ENCODE measurements around the gene TBC1D9B.
"Not testable (repeated sequence)": the region's sequence is repeated elsewhere in the genome, so short reads cannot be mapped to it uniquely, and the experiment has no call there.

TBC1D9B gene

DNA sequence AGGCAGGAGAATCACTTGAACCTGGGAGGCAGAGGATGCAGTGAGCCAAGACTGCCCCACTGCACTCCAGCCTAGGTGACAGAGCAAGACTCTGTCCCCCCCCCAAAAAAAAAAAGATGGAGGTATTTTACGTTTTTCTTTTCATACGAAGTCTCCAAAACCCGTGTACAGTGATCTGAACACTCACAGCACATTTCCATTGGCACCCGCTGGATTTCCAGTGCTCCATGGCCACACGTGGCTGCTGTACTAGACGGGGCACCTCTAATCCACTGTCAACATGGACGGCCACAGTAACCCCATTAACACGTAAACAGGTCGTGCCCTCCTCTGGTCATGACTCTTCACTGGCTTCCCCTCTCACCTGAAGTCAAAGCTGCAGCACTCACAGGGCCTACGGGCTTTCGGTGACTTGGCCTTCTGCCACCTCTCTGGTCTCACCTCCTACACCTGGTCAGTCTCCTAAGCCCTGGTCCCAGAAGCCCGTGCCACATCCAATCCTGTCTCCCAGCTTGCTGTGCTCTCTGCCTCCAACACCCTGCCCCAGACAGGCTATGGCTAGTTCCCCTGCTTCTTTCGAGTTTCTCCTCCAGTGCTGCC, 22.1 kb downstream of the TBC1D9B start:
- no peak for DNase-seq (ENCODE audit: low read depth in 2 of 2)

DNA sequence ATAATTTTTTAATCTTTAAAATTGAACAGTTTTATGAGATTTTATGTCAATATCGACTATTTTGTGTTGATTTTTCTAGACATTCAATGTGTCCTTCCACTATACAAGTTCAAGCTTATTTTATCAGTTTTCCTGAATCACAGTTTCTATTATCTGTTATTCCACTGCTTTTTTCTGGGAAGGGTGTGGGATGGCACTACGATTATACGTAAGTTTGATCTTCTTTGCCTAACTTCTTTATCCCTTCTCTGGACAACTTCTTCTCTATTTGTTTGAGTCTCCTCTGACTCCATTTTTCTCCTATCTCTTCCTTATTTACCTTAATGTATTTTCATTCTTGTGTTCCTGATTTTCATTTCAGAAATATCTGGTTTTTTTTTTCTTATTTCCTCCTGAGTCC, 24.5 kb downstream of the TBC1D9B start:
- DNase-seq (ENCODE audit: low read depth in 2 of 2) = no peak

DNA sequence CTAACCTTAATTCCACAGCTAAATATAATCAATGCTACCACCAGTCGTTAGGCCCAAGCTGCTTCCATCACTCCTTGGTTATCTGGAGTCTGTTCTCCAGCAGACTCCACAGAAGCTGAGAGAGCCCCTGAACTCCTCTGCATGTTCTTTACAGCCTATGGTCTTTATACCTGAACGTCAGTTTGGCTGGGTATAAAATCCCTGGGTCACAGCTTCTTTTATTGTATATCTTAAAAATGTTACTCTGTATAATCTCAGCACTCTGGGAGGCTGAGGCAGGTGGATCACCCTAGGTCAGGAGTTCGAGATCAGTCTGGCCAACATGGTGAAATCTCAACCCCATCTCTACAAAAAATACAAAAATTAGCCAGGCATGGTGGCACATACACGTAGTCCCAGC, 25.4 kb downstream of the TBC1D9B start:
- no peak for DNase-seq (ENCODE audit: low read depth in 2 of 2)

- DNase-seq (ENCODE audit: low read depth in 2 of 2) = no peak
Observed at GRCh38 chr5:179880848-179881590, 26.7 kb downstream of the TBC1D9B start.

GRCh38 chr5:179880066-179880650, 27.5 kb downstream of the TBC1D9B start:
- no peak for DNase-seq (ENCODE audit: low read depth in 2 of 2)

DNA sequence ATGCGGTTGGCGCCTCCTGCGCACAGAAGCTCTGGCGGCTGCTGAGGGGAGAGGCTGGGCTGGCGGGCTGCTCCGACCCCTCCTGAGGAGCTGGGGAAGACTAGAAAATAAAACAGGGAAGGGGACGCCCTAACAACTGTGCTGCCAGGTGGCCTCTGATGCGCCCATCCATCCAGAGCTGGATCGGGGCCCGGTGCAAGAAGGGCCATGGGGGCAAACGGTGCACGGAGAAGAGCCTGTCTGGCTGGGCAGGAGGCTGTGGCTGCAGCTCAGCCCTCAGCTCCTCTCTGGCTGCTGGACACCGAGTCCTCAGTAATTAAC, 28.0 kb downstream of the TBC1D9B start:
- no peak for DNase-seq (ENCODE audit: low read depth in 2 of 2)

DNA sequence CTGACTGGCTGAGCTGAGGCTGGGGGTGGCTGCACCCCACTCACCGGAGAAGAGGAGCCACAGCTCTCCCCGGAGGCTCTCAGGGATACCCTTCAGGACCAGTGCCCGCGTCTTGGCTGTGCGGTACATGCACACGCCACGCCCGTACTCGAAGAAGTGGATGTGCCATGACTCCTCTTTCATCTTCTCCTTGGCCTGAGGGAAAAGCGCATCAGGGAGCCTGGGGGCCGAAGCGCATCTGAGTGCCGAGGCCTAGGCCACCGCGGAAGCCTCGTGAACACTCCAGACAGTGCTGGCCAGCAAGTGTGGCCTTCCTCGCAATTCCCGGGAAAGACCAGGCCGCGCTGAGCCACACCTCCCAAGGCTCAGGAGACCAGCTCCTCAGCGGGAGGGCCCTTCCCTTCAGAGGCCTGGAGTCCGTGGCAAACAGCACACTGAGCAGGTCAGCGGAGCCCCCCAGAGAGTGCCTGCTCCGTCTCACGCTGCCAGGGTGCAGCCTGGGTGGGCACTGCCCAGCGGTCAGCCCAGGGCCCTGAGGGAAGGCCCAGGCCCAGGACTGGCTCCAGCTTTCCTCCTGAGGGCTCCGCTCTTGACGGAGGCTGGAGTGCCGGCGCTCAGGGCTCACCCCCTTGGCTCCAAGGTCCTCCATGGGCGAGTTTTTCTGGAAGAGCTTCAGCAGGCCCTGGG, 28.6 kb downstream of the TBC1D9B start:
- DNase-seq (ENCODE audit: low read depth in 2 of 2) = no peak

DNA sequence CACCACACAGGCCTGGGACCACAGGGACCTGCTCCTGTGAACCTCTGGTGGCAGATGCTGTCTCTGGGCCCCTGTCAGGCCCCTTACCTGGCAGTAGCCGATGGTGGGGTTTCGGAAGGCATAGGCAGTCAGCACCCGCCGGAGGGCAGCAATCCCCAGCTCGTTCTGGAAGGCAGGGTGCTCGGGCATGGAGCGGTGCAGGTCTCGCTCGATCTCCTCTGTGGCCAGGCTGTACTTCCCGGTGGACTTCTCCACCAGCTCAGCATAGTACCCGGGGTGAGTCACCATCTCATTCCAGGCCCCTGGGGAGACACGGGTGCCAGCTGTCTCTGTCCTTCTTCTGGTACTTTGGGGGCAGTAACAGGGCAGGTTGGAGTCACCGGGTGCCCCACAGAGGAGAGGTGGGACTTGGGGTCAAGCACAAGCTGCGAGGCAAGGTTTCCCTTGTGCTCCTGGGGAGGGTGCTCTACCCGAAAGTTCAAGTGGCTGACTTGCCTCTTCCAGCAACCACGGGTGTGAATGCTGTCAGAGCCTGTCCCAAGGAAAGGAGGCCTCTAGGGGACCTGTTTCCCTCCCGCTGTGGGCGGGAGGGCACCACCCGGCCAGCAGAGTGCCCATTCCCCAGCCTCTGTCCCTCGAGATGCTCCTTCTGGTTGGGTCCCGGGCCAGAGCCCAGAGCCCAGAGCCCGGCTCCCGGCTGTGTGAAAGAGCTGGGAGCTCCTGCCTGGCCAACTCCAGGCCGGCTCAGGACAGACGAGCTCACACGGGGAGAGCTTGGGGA, 29.3 kb downstream of the TBC1D9B start:
- DNase-seq (ENCODE audit: low read depth in 2 of 2) = no peak

- DNase-seq (ENCODE audit: low read depth in 2 of 2) = no peak
Observed at GRCh38 chr5:179876610-179876952, 31.1 kb downstream of the TBC1D9B start.

DNA sequence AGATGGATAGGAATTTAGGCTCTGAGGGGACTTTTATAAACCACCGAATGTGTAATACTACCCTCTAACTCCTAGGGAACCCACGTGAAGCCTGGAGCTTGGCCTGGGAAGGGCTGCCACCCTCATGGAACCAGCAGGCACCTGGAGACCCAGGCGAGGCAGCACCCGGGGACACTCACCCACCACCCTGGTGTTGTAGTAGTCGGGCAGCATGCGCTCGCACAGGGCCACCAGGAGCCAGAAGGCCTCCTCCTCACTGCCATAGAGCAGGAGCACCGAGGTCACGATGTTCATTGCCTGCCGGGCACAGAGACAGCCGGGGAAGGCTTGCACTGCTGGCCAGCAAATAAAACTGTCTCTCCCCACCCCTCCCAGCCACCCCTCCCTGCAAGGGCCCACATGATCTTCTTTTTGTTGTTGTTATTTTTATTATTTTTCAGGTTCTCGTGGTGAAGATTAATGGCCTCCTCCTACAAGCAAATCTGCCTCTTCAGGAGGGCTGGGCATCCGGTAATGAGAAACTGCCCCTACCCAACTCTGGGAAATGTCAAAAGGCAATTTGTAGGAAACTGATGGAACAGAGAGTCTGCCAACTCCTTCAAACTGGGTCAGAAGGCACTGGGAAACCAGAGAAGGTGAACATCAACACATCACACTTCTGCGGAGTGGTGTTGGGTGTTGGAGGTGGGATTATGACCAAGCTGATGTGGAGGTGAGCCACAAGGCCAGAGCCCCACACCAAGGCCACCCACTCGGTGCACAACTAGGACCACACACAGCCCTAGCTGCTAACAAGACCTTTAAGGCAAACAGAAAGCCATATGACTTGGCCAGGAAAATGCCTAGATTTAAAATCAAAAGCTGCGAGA, 31.7 kb downstream of the TBC1D9B start:
- DNase-seq (ENCODE audit: low read depth in 2 of 2) = no peak

DNA sequence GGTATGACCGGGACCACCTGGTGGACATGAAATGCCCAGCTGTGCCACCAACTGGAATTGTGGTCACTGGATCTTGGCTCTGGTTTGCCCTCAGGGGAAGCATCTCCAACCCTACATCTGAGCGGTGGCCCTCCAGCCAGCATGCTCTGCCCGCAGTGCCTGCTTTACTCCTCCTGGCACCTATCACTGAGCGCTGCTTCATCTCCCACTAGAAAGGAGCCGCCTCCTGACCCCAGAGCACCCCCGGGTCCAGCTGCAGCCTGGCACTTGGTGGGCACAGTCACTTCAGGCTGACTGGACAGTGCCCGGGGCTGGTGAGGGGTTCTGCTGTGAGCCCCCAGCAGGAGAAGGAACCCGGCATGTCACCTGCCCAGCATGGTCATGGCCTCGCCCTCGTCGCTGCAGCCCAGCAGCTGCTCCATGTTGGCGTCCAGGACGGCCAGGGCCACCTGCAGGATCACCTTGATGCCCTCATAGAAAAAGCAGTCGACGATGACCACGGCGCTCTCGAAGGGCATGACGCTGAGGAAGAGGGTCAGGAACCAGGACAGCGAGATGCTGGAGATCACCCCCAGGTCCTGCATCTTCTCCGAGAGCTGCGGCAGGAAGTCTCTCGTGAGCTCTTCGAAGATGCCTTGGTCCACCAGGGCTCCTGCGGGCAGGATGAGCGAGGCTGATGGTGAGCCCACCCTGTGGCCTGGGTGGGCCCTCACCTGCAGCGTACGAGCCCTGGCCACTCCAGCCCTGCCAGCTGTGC, 33.0 kb downstream of the TBC1D9B start:
- DNase-seq (ENCODE audit: low read depth in 2 of 2) = no peak

DNA sequence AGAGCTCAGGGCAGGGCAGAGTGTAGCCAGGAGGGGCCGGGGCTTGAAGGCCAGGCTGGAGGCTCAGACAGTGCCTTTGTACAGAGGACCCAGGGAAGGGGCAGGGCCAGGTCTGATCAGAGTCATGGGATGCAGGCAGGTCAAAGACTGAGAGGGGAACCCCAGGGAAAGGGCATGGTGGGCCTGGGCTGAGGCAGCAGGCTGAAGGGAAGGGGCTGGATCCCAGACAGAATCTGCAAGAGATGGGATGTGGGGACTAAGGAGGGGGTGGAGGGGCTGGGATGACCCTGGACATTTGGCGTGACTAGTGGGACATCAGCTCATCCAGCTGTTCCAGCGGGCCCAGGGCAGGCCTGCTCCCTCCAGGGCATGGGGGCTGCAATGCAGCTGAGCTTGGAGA, 33.6 kb downstream of the TBC1D9B start:
- DNase-seq (ENCODE audit: low read depth in 2 of 2) = no peak

- DNase-seq (ENCODE audit: low read depth in 2 of 2) = no peak
Observed at GRCh38 chr5:179873588-179874110, 34.0 kb downstream of the TBC1D9B start.

DNA sequence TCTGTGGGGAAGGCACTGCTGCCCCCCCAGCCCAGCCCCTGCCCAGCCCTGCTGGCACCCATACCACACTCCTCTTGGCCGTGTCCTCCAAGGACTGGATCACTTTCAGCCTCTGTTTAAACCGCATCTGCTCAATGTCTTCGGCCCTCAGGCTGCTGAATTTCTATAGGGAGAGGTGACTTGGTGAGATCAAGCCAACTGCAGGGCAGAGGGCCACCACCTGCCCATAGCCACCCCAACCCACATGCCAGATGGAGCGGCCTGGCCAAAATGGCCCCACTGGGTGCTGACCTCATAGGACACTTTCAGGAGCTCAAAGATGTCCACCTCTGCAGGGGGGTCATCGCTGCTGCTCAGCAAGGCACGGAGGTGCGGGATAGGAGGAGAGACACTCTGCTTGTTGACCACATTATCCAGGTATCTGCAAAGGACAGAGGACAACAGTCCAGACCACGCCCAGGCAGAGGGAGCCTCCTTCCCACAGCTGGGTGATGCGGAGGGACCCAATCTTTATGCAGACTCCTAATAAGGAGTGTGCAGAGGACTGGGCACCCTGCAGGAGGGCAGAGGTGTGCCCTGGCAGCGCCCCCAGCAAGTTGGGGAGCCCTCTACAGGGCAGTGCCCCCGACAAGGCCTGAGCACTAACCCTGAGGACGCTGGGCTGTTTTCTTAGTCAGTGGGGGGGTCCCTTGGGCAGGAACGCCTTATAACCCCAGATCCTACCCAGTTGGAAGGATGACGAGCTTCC, 34.7 kb downstream of the TBC1D9B start:
- DNase-seq (ENCODE audit: low read depth in 2 of 2) = no peak

DNA sequence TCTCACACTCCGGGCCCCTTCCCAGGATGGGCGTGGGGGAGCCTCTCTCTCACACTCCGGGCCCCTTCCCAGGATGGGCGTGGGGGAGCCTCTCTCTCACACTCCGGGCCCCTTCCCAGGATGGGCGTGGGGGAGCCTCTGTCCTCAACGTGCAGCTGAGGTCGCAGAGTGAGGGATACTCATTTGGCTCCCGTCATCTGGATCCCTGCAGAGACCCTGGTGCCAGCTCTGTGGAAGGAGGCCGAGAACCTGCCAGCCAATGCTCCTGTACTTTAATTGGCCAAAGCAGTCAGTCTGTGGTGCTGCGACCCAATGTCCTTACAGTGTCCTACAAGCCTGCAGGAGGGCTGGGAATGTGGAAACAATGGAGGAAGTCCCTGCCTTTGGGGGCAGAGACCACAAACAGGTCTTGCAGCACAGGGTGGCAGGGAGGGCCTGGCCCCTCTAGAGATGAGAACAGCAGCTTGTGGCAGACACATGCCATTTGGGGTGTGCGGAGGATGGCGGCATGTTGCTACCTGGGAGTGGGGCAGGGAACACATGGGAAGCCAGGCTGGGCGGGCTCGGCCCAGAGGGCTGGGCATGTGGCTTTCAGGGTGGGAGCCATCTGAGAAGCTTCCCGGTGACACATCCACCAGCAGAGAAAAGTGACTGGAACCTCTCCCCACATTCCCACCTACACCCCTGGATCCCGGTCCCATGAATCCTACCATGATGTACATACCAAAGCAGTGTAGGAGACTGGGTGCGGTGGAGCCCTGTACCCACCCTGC, 35.5 kb downstream of the TBC1D9B start:
- no peak for DNase-seq (ENCODE audit: low read depth in 2 of 2)

- DNase-seq (ENCODE audit: low read depth in 2 of 2) = not testable (repeated sequence)
Observed at GRCh38 chr5:179871533-179871932, 36.2 kb downstream of the TBC1D9B start.

DNA sequence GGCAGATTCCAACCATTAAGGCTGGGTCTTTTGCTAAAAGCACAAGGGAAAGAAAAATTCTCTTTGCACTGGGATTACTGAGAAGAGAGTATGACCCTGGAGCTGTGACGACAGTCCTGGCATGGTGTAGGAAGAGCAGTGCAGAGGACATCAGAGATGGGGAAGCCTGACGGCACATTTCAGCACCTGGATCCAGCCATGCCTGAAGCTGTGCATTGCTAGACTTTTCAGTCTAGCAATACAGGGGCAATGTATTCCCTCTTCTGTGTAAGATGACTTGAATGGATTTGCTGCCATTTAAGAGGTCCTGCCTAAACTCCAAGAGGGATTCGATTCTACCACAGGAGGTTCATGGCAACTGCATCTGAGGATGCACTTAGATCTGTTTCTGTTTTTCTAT, 36.7 kb downstream of the TBC1D9B start:
- no peak for DNase-seq (ENCODE audit: low read depth in 2 of 2)

DNA sequence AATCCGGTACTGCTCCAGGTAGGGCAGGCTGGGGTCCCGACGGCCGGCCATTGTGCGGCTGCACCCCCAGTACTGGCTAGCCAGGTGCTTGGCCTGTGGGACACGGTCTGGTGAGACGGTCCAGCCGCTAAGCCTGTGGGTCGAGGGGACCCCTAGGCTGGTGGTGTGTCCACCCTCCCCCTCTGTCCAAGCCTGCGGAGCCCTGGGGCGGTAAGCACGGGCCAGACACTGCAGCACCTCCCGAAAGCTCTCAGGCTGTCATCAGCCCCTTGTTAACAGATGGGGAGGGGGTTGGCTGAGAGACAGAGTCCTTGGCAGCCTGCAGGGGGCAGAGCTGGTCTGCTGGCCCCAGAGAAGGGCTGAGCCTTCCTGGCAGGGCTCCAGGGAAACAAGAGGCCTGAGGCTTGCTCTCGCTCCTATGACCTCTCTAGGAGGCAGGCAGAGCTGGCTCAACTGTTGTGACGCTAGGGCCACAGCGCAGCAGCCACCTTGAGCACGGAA, 37.2 kb downstream of the TBC1D9B start:
- no peak for DNase-seq (ENCODE audit: low read depth in 2 of 2)

Data from activated CD8-positive, alpha-beta memory T cell treated with anti-CD3 and anti-CD28 coated beads for 4 hours (primary cell).